Measurements from ENCODE around the gene CLDN6. TPM values are rescaled to one million over a fixed set of nuclear protein-coding genes. Genes with fewer than 3 reads are reported as not detected.

The CLDN6 gene
- total RNA-seq, 2 experiments from 2014 or later, result not detected

DNA sequence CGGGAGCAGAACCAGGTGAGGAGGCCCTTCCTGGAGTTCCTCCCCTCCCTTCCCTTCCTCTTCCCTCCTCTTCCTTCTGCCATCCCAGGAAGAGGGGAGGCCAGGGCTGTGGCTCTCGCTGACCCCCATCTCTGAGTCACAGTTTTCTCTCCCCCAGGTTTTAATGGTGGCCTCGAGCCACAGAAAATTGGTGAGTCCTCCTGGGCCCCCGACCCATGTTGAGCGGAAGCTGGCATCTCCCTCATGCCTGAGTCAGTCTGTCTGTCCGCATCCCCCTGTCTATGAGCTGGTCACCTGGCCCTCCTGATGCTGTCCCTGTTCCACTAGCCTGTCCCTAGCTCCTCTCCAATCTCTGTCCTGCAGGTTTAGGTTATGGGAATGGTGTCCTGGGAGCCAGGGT is 18.1 kb downstream of the CLDN6 start:
- DNase-seq (ENCODE audit: low spot score), result no peak
- Histone ChIP-seq H3K4me1 (ENCODE audit: insufficient read depth, low read length, poor library complexity, severe bottlenecking) (peaks cover 3% of the 10 kb centered on the region), H3K27ac (ENCODE audit: low read depth, low read length, poor library complexity, severe bottlenecking) (no peak overlapping the region), H4K20me1 (ENCODE audit: insufficient read depth, low read length) (no peaks in the 10 kb centered on the region), H3K9me2 (ENCODE audit: insufficient read depth, low read length) (no peaks in the 10 kb centered on the region), H3K4me2 (ENCODE audit: low read length) (no peak overlapping the region), H3K4me3 (ENCODE audit: low read depth, low read length, poor library complexity, severe bottlenecking) (no peak overlapping the region), H2AFZ (ENCODE audit: low read length) (no peak overlapping the region), H3K9me3 (ENCODE audit: low read length) (no peaks in the 10 kb centered on the region), H3K36me3 (ENCODE audit: insufficient read depth, low read length) (no peaks in the 10 kb centered on the region), H3K79me2 (ENCODE audit: insufficient read depth, low read depth, low read length) (no peaks in the 10 kb centered on the region)
- no peak for TF ChIP-seq CTCF (conservative IDR thresholded peaks at IDR 0.05; ENCODE audit: low read length)
- no peak for TF ChIP-seq EZH2phosphoT487 (IDR thresholded peaks at IDR 0.05; ENCODE audit: borderline replicate concordance, low read depth, low read length)
- no TSS peak for BruUV-seq (replicated peaks)
- intact Hi-C loops (cut with micrococcal nuclease; ENCODE audit: unreplicated experiment), result no loop called here
- CTCF ChIA-PET (ENCODE audit: unreplicated experiment), result no interaction called here
- POLR2A ChIA-PET, result no interaction called here

- no peak for DNase-seq (ENCODE audit: low spot score)
- H3K9me3 ChIP-seq (ENCODE audit: low read length), result no peaks in the 10 kb centered on the region
- TF ChIP-seq CTCF (conservative IDR thresholded peaks at IDR 0.05; ENCODE audit: low read length) (no peak), EZH2phosphoT487 (IDR thresholded peaks at IDR 0.05; ENCODE audit: borderline replicate concordance, low read depth, low read length) (no peak)
- H3K4me1 ChIP-seq (ENCODE audit: insufficient read depth, low read length, poor library complexity, severe bottlenecking), result no peaks in the 10 kb centered on the region
- CTCF ChIA-PET (ENCODE audit: unreplicated experiment), result no interaction called here
- H3K79me2 ChIP-seq (ENCODE audit: insufficient read depth, low read depth, low read length), result no peaks in the 10 kb centered on the region
- intact Hi-C loops (cut with micrococcal nuclease; ENCODE audit: unreplicated experiment), result no loop called here
- no peak overlapping the region for H2AFZ ChIP-seq (ENCODE audit: low read length)
- H4K20me1 ChIP-seq (ENCODE audit: insufficient read depth, low read length), result no peaks in the 10 kb centered on the region
- POLR2A ChIA-PET, result interaction anchor here (1.1 kb wide), 1 partner anchor 24 kb away, joined by 3 read pairs; no protein-coding TSS in a partner anchor
- no peak overlapping the region for H3K4me2 ChIP-seq (ENCODE audit: low read length)
- H3K4me3 ChIP-seq (ENCODE audit: low read depth, low read length, poor library complexity, severe bottlenecking), result no peak overlapping the region
- no peaks in the 10 kb centered on the region for H3K36me3 ChIP-seq (ENCODE audit: insufficient read depth, low read length)
- BruUV-seq (replicated peaks), result no TSS peak
- no peaks in the 10 kb centered on the region for H3K9me2 ChIP-seq (ENCODE audit: insufficient read depth, low read length)
- no peak overlapping the region for H3K27ac ChIP-seq (ENCODE audit: low read depth, low read length, poor library complexity, severe bottlenecking)
Observed at GRCh38 chr16:2996298-2996697, 21.7 kb downstream of the CLDN6 start.

DNA sequence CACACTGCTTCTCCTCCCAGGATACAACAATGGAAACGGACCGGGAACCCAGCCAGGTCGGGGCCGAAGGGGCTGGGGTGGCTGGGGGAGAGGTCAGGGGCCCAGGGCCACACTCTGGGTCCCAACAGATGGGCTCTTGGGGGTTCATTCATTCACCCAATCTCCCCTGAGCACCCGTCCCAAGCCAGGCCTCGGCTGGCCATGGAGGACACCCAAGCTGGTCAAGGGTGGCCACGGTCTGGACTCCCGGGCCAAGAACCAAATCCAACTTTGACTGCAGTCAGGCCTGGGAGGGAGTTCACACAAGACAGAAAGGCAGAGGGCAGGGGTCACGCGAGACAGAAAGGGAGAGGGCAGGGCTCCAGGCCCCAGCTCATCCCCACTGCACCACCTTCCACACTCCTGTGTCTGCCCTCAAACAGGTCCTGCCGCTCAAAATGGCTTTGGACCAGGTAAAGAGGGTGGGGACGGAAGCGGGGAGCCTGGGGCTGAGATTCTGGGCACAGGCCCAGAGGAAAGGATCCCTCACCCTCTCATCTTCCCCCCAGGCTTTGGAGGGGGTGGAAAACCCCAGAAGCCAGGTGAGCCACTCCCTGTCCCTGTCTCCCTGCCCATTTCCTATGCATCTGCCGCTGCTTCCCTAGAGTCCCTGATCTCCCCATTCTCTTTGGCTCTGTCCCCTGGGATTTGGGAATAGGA is 25.5 kb downstream of the CLDN6 start:
- POLR2A ChIA-PET, result no interaction called here

More for the DNA sequence above, 25.5 kb downstream of the CLDN6 start:
- no peak overlapping the region for H3K4me3 ChIP-seq (ENCODE audit: low read depth, low read length, poor library complexity, severe bottlenecking)
- no peak overlapping the region for H3K27ac ChIP-seq (ENCODE audit: low read depth, low read length, poor library complexity, severe bottlenecking)
- intact Hi-C loops (cut with micrococcal nuclease; ENCODE audit: unreplicated experiment), result no loop called here
- H3K36me3 ChIP-seq (ENCODE audit: insufficient read depth, low read length), result no peaks in the 10 kb centered on the region
- H4K20me1 ChIP-seq (ENCODE audit: insufficient read depth, low read length), result no peaks in the 10 kb centered on the region
- H3K79me2 ChIP-seq (ENCODE audit: insufficient read depth, low read depth, low read length), result no peaks in the 10 kb centered on the region
- no peaks in the 10 kb centered on the region for H3K4me1 ChIP-seq (ENCODE audit: insufficient read depth, low read length, poor library complexity, severe bottlenecking)
- no TSS peak for BruUV-seq (replicated peaks)
- DNase-seq (ENCODE audit: low spot score), result no peak
- no peak overlapping the region for H3K4me2 ChIP-seq (ENCODE audit: low read length)
- no peaks in the 10 kb centered on the region for H3K9me3 ChIP-seq (ENCODE audit: low read length)
- TF ChIP-seq CTCF (conservative IDR thresholded peaks at IDR 0.05; ENCODE audit: low read length) (no peak), EZH2phosphoT487 (IDR thresholded peaks at IDR 0.05; ENCODE audit: borderline replicate concordance, low read depth, low read length) (no peak)
- H2AFZ ChIP-seq (ENCODE audit: low read length), result no peak overlapping the region
- no peaks in the 10 kb centered on the region for H3K9me2 ChIP-seq (ENCODE audit: insufficient read depth, low read length)
- CTCF ChIA-PET (ENCODE audit: unreplicated experiment), result no interaction called here
